OCI-M1 (cell line): ENCODE results near the gene COASY.
"Not testable (repeated sequence)": the region's sequence is repeated elsewhere in the genome, so short reads cannot be mapped to it uniquely, and the experiment has no call there.

Experiments
- DNase-seq: peaks from one replicate; lab custom pipeline; 2025; lab: John Stamatoyannopoulos, UW

COASY gene

GRCh38 chr17:42574463-42574862 lies 12.5 kb downstream of the COASY start:
- DNase-seq = no peak

GRCh38 chr17:42577140-42577531 lies 15.2 kb downstream of the COASY start:
- peak; percentile 39 for DNase-seq

- DNase-seq = peak; percentile 98
Observed at GRCh38 chr17:42577532-42578281, 15.8 kb downstream of the COASY start, which contains the start of gene PSMC3IP. Gene PSMC3IP, minus strand, starts transcription at chr17:42577729. Its CDS starts 43 bp downstream, at chr17:42577686.

- DNase-seq = peak; percentile 95
Observed at GRCh38 chr17:42578282-42578869, 16.4 kb downstream of the COASY start.

- no peak for DNase-seq
Observed at GRCh38 chr17:42579794-42580551, 18.0 kb downstream of the COASY start.

GRCh38 chr17:42581744-42582270 lies 19.9 kb downstream of the COASY start:
- DNase-seq = no peak

GRCh38 chr17:42584880-42585279 lies 22.9 kb downstream of the COASY start:
- DNase-seq = no peak

- no peak for DNase-seq
Observed at GRCh38 chr17:42585353-42585752, 23.4 kb downstream of the COASY start.

GRCh38 chr17:42586514-42587230 lies 24.7 kb downstream of the COASY start:
- DNase-seq = no peak

- DNase-seq = no peak
Observed at GRCh38 chr17:42590886-42591285, 28.9 kb downstream of the COASY start.

GRCh38 chr17:42591411-42591810 lies 29.5 kb downstream of the COASY start:
- DNase-seq = no peak

GRCh38 chr17:42596386-42596785 lies 34.4 kb downstream of the COASY start:
- no peak for DNase-seq

- no peak for DNase-seq
Observed at GRCh38 chr17:42598905-42599304, 37.0 kb downstream of the COASY start.

- no peak for DNase-seq
Observed at GRCh38 chr17:42603318-42603717, 41.4 kb downstream of the COASY start.

GRCh38 chr17:42607769-42608168 lies 45.8 kb downstream of the COASY start:
- DNase-seq = no peak

- DNase-seq = peak; percentile 57
Observed at GRCh38 chr17:42608305-42609181, 46.6 kb downstream of the COASY start.

GRCh38 chr17:42609182-42609813 lies 47.4 kb downstream of the COASY start, which contains the start of the genes RETREG3 and TUBG1:
Gene RETREG3, minus strand, starts transcription at chr17:42609374. Its CDS starts 50 bp downstream, at chr17:42609324.
Gene TUBG1, plus strand, starts transcription at chr17:42609683. Its CDS starts 55 bp downstream, at chr17:42609738.
- DNase-seq = peak; percentile 99

- DNase-seq = not testable (repeated sequence)
Observed at GRCh38 chr17:42609814-42610801, 48.2 kb downstream of the COASY start.

- no peak for DNase-seq
Observed at GRCh38 chr17:42612013-42612412, 50.1 kb downstream of the COASY start.
